GM12878 (cell line): ENCODE data around the gene ARF5. TPM values are rescaled to one million over a fixed set of nuclear protein-coding genes. Genes with fewer than 3 reads are reported as not detected.
A peak's percentile ranks its signal among the peaks of the same experiment; 100 is the strongest.

Experiments used
- ATAC-seq: fragments of 200-7000 bp; cut with Tn5 transposase; 3 replicates; pipeline ENCODE4 v1.9.1; 2020; ENCODE audit warnings: mild to moderate bottlenecking, moderate library complexity
- BruUV-seq: library from RNA; stranded (reverse); fragments of 400-500 nt; replicated peaks from 2 replicates; lab custom pipeline; 2021; lab: Mats Ljungman, UMichigan
- CTCF ChIA-PET: fragments of 300-600 bp; sonication (Branson Sonifier 250); formaldehyde crosslinking; extraction: SDS; loops from one replicate; lab custom pipeline; 2021; ENCODE audit warnings: inconsistent platforms; lab: Yijun Ruan, JAX
- POLR2A ChIA-PET: fragments of 350-600 bp; formaldehyde crosslinking; extraction: SDS; loops from one replicate; lab custom pipeline; 2021; ENCODE audit warnings: inconsistent platforms; lab: Charles Lee
- RAD21 ChIA-PET: fragments of 300-600 bp; sonication (Branson Sonifier 250); formaldehyde crosslinking; loops from one replicate; lab custom pipeline; 2023; ENCODE audit warnings: antibody characterized with exemption; ENCODE audit not compliant: unreplicated experiment; lab: Charles Lee
- SMC1A ChIA-PET: fragments of 300-600 bp; sonication (Branson Sonifier 250); formaldehyde crosslinking; loops from one replicate; lab custom pipeline; 2023; ENCODE audit not compliant: unreplicated experiment, uncharacterized antibody; lab: Charles Lee
- DNase-seq: peaks from one replicate; pipeline ENCODE4 v3.0.0-alpha.2; 2011; ENCODE audit warnings: low read depth, low spot score
- FAIRE-seq: peaks from 3 replicates; lab custom pipeline; 2011; peaks lifted over from hg19 to GRCh38; lab: Jason Lieb, UNC
- H2AFZ ChIP-seq: 2 replicates; pipeline ENCODE4 v1.6.0; 2011; ENCODE audit warnings: low read depth, low read length, control low read depth; ENCODE audit not compliant: control insufficient read depth
- H3K27ac ChIP-seq: 2 replicates; pipeline ENCODE4 v1.5.1; 2011; ENCODE audit warnings: control low read depth; ENCODE audit not compliant: control insufficient read depth, insufficient read depth
- H3K27me3 ChIP-seq, 2 experiments: replicated peaks in 1 of 2; 2 replicates each; pipeline versions ENCODE4 v1.6.0 to v1.6.1; 2011; ENCODE audit warnings: low read length in 1 of 2; ENCODE audit not compliant: control insufficient read depth in 2 of 2, insufficient read depth in 2 of 2
- H3K36me3 ChIP-seq, 2 experiments: 2 replicates each; pipeline ENCODE4 v1.5.1; 2011; ENCODE audit warnings: low read length in 1 of 2; ENCODE audit not compliant: control insufficient read depth in 2 of 2, insufficient read depth in 2 of 2
- H3K4me1 ChIP-seq: 2 replicates; pipeline ENCODE4 v1.6.1; 2011; ENCODE audit warnings: mild to moderate bottlenecking, low read length, moderate library complexity, mixed read lengths; ENCODE audit not compliant: control insufficient read depth, insufficient read depth
- H3K4me2 ChIP-seq: 2 replicates; pipeline ENCODE4 v1.6.0; 2011; ENCODE audit warnings: control low read depth; ENCODE audit not compliant: control insufficient read depth, insufficient read depth
- H3K4me3 ChIP-seq: fragments of 200-600 bp; sonication (generic); 2 replicates; pipeline ENCODE4 v1.5.1; 2016
- H3K79me2 ChIP-seq: 2 replicates; pipeline ENCODE4 v1.6.0; 2011; ENCODE audit warnings: low read length; ENCODE audit not compliant: control insufficient read depth, insufficient read depth
- H3K9ac ChIP-seq: 2 replicates; pipeline ENCODE4 v1.8.0; 2011; ENCODE audit warnings: low read length, control low read depth, mixed read lengths; ENCODE audit not compliant: control insufficient read depth, insufficient read depth
- H3K9me3 ChIP-seq: replicated peaks from 3 replicates; pipeline ENCODE4 v1.5.1; 2011; ENCODE audit warnings: mild to moderate bottlenecking, low read length; ENCODE audit not compliant: control insufficient read depth, insufficient read depth
- H4K20me1 ChIP-seq: 2 replicates; pipeline ENCODE4 v1.6.0; 2011; ENCODE audit not compliant: control insufficient read depth, insufficient read depth
- IKZF1 ChIP-seq: fragments of 450-650 bp; conservative IDR thresholded peaks from 2 replicates; pipeline ENCODE4 v1.6.1; 2017; ENCODE audit warnings: antibody characterized with exemption, mild to moderate bottlenecking
- IKZF2 ChIP-seq, 2 experiments: fragments of 450-650 bp; IDR thresholded peaks; 2 replicates each; pipeline ENCODE4 v1.6.1; 2017; ENCODE audit warnings: mild to moderate bottlenecking in 2 of 2, moderate library complexity in 2 of 2
- KAT2A ChIP-seq: conservative IDR thresholded peaks from 2 replicates; pipeline ENCODE4 v1.6.1; 2011; ENCODE audit warnings: low read depth, low read length; ENCODE audit not compliant: control insufficient read depth
- RUNX3 ChIP-seq: IDR thresholded peaks from 2 replicates; pipeline ENCODE4 v1.6.1; 2012; ENCODE audit warnings: low read length, inconsistent platforms
- SKIL ChIP-seq: fragments of 450-650 bp; IDR thresholded peaks from 2 replicates; pipeline ENCODE4 v1.6.1; 2017; ENCODE audit warnings: mild to moderate bottlenecking, low read depth, inconsistent platforms; ENCODE audit not compliant: poor library complexity, severe bottlenecking
- SPI1 ChIP-seq: IDR thresholded peaks from 2 replicates; pipeline ENCODE4 v1.6.1; 2011; ENCODE audit warnings: low read depth, mild to moderate bottlenecking, low read length, moderate library complexity, borderline replicate concordance; ENCODE audit not compliant: insufficient read depth
- WGBS: methylation state at CpG from one replicate; pipeline ENCODE4 v1.1.6; 2016; ENCODE audit warnings: low lambda C conversion rate; ENCODE audit not compliant: insufficient replicate concordance, insufficient coverage; ENCODE audit errors: missing lambda C conversion rate; 5-methylcytosine and 5-hydroxymethylcytosine counted together
- in situ Hi-C: fragments of 300-500 bp; cut with MboI; formaldehyde crosslinking; loops from 9 replicates; pipeline ENCODE4 v1.14.3; 2018; ENCODE audit warnings: mixed read lengths
- intact Hi-C: fragments of 100-400 bp; cut with micrococcal nuclease; formaldehyde crosslinking; loops from one replicate; pipeline ENCODE4 v1.14.2; 2022; ENCODE audit not compliant: unreplicated experiment
- polyA plus RNA-seq, 11 experiments: library from polyadenylated mRNA; depleted of rRNA in 4 of 11; unstranded in 6 of 11; stranded (reverse) in 5 of 11; fragments of >200 nt; fragmentation: Nextera tagmentation in 4 of 11; fragmentation: Illumina TruSeq in 1 of 11; extraction: Ambion mirVana in 4 of 11; extraction: Trizol in 1 of 11; gene quantifications; 1 replicate in 1 of 11; 2 replicates in 10 of 11; pipeline versions ENCODE4 v1.2.1 to v1.2.3, GENCODE V29; 2011 to 2016; ENCODE audit warnings: inconsistent platforms in 2 of 11, missing spikeins in 2 of 11, low read depth in 1 of 11
- total RNA-seq, 4 experiments: library from RNA; depleted of rRNA in 3 of 4; stranded (reverse); fragments of >200 nt in 3 of 4; fragmentation: Illumina TruSeq in 1 of 4; extraction: Trizol in 1 of 4; gene quantifications; 2 replicates each; pipeline versions ENCODE4 v1.2.1 to v1.2.3, GENCODE V29; 2013 to 2021

The ARF5 gene
- total and polyA plus RNA-seq, 10 of the 15 experiments (the other 5 are each of a cell fraction or from before 2014, with no cell fraction given), result 11.0 to 210 (median 131) TPM

- in situ Hi-C loops (no loop called here), intact Hi-C loops (no loop called here)
- no TSS peak for BruUV-seq
- H3K9ac ChIP-seq, result no peak overlapping the region
- no peaks in the 10 kb centered on the region for H3K4me1 ChIP-seq
- POLR2A ChIA-PET, result no interaction called here
- H3K9me3 ChIP-seq, result no peaks in the 10 kb centered on the region
- RAD21 ChIA-PET, result no interaction called here
- FAIRE-seq, result no peak
- no peak overlapping the region for H3K27ac ChIP-seq
- H3K4me3 ChIP-seq, result no peak overlapping the region
- H3K27me3 ChIP-seq, result no peaks in the 10 kb centered on the region
- CTCF ChIA-PET, result interaction anchor here (1.5 to 2.0 kb wide), 2 partner anchors 10 to 14 kb away, joined by 3 to 4 read pairs; no protein-coding TSS in a partner anchor
- 0% methylated on average over 1 of the region's 1 CpG for WGBS
- no peak overlapping the region for H3K4me2 ChIP-seq
- H3K36me3 ChIP-seq, result peaks cover 0 to 3% of the 10 kb centered on the region in 2 experiments; a peak in 2 of 4 replicates
- no peaks in the 10 kb centered on the region for H3K79me2 ChIP-seq
- H2AFZ ChIP-seq, result no peak overlapping the region
- H4K20me1 ChIP-seq, result no peaks in the 10 kb centered on the region
- TF ChIP-seq RUNX3 (peak; percentile 37), SKIL (no peak), IKZF2 (IDR thresholded peaks at IDR 0.05) (peak; percentile 30 to 36; a peak in 2 of 4 replicates), IKZF1 (peak; percentile 37), SPI1 (peak; percentile 31; the same call in 1 of the 2 replicates), KAT2A (no peak)
- TF ChIP-seq, all 136 proteins: peak for 4
- SMC1A ChIA-PET, result no interaction called here
- ATAC-seq (peak; percentile 68), DNase-seq (no peak)
Measured at GRCh38 chr7:127594490-127594889, 6.3 kb downstream of the ARF5 start.
